GM10266 (cell line): ENCODE data around the gene SLC16A14.

Experiments used
- DNase-seq: peaks from one replicate; pipeline ENCODE4 v3.0.0; 2012; ENCODE audit errors: extremely low spot score
- TF ChIP-seq, protein P1 (sequence below): IDR thresholded peaks from 2 replicates; pipeline ENCODE4 v1.5.1; 2012; ENCODE audit warnings: mild to moderate bottlenecking, low read depth; ENCODE audit not compliant: control insufficient read depth, insufficient read depth; ENCODE audit errors: missing control alignments

SLC16A14 gene

DNA sequence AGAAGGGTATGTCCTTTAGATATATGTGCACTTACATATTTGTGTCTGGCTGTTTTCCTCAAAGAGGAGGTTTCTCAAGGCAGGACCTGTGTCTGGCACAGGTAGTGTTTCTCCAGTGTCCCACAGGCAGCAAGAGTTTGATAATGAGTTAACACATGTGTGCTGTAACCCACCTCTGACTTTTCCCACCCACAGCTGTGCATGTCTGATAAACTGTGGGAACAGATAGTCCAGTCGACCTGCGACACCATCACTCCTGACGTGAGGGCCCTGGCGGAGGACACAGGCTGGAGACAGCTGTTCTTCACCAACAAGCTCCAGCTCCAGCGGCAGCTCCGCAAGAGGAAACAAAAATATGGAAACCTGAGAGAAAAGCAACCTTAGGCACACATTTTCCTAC is 58.2 kb downstream of the SLC16A14 start:
- TF ChIP-seq, protein P1, sequence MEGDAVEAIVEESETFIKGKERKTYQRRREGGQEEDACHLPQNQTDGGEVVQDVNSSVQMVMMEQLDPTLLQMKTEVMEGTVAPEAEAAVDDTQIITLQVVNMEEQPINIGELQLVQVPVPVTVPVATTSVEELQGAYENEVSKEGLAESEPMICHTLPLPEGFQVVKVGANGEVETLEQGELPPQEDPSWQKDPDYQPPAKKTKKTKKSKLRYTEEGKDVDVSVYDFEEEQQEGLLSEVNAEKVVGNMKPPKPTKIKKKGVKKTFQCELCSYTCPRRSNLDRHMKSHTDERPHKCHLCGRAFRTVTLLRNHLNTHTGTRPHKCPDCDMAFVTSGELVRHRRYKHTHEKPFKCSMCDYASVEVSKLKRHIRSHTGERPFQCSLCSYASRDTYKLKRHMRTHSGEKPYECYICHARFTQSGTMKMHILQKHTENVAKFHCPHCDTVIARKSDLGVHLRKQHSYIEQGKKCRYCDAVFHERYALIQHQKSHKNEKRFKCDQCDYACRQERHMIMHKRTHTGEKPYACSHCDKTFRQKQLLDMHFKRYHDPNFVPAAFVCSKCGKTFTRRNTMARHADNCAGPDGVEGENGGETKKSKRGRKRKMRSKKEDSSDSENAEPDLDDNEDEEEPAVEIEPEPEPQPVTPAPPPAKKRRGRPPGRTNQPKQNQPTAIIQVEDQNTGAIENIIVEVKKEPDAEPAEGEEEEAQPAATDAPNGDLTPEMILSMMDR: no peak
- DNase-seq: no peak

- TF ChIP-seq, protein P1: no peak
- DNase-seq: no peak
Observed at GRCh38 chr2:230008708-230009066, 60.0 kb downstream of the SLC16A14 start.

DNA sequence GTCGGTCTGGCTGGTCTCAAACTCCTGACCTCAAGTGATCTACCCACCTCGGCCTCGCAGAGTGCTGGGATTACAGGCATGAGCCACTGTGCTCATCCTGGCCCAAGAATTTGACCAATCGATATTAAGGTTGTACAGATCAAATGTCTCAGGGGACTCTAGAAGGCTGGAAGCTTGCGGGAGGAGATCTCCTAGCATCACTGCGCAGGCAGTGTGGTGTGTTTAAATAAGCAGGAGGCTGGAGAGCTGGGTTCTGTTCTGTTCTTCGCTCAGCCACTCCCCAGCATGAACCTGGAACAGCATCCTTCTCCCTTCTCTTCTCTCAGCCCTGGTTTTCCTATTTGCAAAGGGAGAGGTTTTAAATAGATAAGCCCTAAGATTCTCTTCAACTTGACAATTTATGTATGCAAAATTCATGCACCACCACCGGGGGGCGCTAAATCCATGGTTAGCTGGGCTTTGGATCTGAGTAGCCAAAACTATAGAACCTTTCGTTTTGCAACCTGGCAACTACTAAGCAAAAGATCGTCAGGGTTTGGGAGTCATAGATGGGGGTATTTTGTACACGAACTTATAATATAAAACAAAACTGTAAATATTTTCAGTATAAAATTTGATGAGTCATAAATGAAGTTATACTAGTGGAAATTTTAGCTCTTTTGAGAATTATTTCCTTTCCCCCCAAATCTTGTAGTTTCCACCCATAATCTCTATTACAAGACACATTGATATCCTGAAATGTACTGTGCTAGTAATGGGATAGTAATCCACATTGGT is 60.6 kb downstream of the SLC16A14 start:
- peak; percentile 56 for DNase-seq
- TF ChIP-seq, protein P1: peak; percentile 77

DNA sequence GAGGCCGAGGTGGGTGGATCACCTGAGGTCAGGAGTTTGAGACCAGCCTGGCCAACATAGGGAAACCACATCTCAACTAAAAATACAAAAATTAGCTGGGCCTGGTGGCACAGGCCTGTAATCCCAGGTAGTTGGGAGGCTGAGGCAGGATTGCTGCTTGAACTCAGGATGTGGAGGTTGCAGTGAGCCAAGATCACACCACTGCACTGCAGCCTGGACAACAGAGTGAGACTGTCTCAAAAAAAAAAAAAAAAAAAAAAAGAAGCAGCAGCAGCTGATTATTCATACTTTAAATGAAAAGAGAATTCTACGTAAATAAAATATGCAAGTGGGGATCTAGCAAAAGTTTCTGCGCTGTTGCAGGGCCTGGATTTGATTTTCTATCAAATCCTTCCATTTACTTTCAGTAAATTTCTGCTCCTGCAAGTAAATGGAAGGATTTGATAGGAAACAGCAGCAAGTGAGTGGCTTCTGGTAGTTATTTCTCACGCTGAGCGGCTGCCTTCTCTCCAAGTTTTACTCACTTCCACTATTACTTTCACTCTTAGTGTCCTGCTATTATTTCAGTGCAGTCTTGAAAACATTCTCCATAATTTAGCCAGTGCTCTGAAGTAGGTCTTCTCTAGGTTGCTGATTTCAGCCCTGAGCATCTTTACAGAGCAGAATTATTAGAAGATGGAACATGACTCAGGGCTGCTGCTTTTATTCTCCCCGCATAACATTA is 68.4 kb downstream of the SLC16A14 start:
- TF ChIP-seq, protein P1: no peak
- DNase-seq: peak; percentile 67

DNA sequence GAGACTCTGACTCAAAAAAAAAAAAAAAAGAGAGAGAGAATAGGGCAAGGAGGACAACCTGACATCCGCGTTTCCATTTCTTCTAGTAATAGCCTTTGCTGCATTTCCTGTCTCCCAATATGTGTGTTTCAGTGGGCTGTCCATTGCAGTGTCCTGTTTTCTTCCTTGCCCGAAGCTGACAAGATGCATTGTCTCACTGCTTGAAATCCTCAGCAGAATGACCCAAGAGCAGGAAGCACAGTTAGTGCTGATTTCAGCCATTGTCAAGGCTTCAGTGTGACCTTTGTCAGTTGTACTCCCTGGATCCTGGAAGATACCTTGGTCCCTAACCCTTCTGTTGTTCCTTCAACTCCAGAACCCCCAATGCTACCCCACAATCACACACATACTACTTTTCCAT is 71.2 kb downstream of the SLC16A14 start:
- no peak for DNase-seq
- TF ChIP-seq, protein P1: no peak

DNA sequence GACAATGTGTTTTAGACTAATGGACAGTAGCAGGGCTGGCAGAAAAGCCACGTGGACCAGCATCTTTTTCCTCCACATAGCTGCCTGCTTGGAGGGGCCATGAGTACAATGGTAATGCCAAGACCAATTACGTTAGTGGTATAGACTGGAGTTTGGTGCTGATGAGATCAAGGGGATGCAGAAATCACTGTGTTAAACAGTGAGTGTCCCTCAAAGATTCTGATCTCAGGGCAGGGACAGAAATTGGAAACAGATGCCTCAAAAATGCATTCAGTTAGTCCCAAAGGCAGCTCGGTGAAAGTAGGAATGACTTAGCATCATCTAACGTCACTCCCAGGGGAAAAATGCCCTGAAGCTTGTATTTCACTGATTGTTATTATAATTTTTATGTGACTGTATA is 72.4 kb downstream of the SLC16A14 start:
- no peak for DNase-seq
- TF ChIP-seq, protein P1: no peak

- DNase-seq: no peak
- TF ChIP-seq, protein P1: no peak
Observed at GRCh38 chr2:229993236-229993635, 75.5 kb downstream of the SLC16A14 start.
